ENCODE data around the gene LMO1.

LMO1 gene

DNA sequence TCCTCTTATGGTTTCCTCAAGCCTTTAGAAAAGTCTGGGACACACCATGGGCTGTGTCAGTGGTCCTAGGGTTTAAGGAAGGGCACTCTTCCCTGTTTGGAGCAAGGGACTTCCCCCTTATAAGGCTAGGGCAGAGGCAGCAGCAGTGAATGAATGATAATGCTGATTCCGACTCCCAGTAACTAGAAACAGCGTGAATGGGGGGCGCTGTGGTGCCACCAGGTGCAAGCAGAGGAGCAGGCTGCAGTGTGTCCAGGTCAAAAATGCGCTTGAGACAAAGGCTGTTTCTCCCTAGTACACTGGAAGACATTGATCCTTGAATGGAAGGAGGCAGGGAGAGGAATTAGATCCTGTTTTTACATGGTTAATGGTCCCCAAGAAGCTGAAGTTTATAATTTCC lies 83.2 kb downstream of the LMO1 start:
- Histone ChIP-seq H3K4me3 (ENCODE audit: low read depth, low read length) (no peak overlapping the region), H3K36me3 (ENCODE audit: control insufficient read depth, insufficient read depth, low read length) (no peaks in the 10 kb centered on the region), H3K9me3 (ENCODE audit: control insufficient read depth, insufficient read depth, low read length) (no peaks in the 10 kb centered on the region), H3K9ac (ENCODE audit: low read depth, low read length) (no peak overlapping the region), H3K4me1 (ENCODE audit: control insufficient read depth, insufficient read depth, low read length) (peaks cover 5% of the 10 kb centered on the region), H3K27me3 (ENCODE audit: control insufficient read depth, insufficient read depth, low read length) (no peaks in the 10 kb centered on the region)

- H3K9me3 ChIP-seq (ENCODE audit: control insufficient read depth, insufficient read depth, low read length): no peaks in the 10 kb centered on the region
- H3K9ac ChIP-seq (ENCODE audit: low read depth, low read length): no peak overlapping the region
- H3K36me3 ChIP-seq (ENCODE audit: control insufficient read depth, insufficient read depth, low read length): no peaks in the 10 kb centered on the region
- H3K4me1 ChIP-seq (ENCODE audit: control insufficient read depth, insufficient read depth, low read length): peaks cover 5% of the 10 kb centered on the region
- H3K27me3 ChIP-seq (ENCODE audit: control insufficient read depth, insufficient read depth, low read length): no peaks in the 10 kb centered on the region
- H3K4me3 ChIP-seq (ENCODE audit: low read depth, low read length): no peak overlapping the region
These were observed 85.4 kb downstream of the LMO1 start for GRCh38 chr11:8178297-8178696.

DNA sequence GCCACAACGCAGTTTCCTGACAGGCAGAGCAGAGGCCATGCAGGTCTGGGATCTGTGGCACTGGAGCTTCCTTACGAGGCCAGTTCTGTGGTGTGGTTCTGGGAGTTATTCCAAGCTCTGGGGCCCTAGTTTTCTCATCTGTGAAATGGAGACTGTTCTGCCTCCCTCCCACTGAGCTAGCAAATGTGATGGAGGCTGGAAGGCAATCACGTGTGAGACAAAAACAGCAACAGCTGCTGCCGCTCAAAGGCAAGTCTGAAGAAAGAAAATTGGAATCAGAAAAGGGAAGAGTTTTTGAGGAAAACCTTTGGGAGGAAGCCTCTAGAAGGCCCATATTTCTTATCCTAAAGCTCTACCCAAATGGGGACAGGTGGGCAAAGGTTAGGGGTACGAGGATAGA lies 86.5 kb downstream of the LMO1 start:
- peaks cover 5% of the 10 kb centered on the region for H3K4me1 ChIP-seq (ENCODE audit: control insufficient read depth, insufficient read depth, low read length)
- no peaks in the 10 kb centered on the region for H3K27me3 ChIP-seq (ENCODE audit: control insufficient read depth, insufficient read depth, low read length)
- no peak overlapping the region for H3K9ac ChIP-seq (ENCODE audit: low read depth, low read length)
- no peaks in the 10 kb centered on the region for H3K36me3 ChIP-seq (ENCODE audit: control insufficient read depth, insufficient read depth, low read length)
- H3K9me3 ChIP-seq (ENCODE audit: control insufficient read depth, insufficient read depth, low read length): no peaks in the 10 kb centered on the region
- H3K4me3 ChIP-seq (ENCODE audit: low read depth, low read length): no peak overlapping the region
